ENCODE results near the gene HLX.

- TF ChIP-seq CTCF (conservative IDR thresholded peaks at IDR 0.05 in 1 of 2, IDR thresholded peaks at IDR 0.05 in 1 of 2; ENCODE audit: low read depth in 1 of 2, low read length in 2 of 2), result no peak
- TF ChIP-seq EZH2 (IDR thresholded peaks at IDR 0.05; ENCODE audit: low read length, missing control alignments), result no peak
Measured at GRCh38 chr1:220839474-220839873, 39.8 kb upstream of the HLX start.
